T-helper 2 cell (primary cell): ENCODE results near the gene SEC61A2.
"Not testable (repeated sequence)": the region's sequence is repeated elsewhere in the genome, so short reads cannot be mapped to it uniquely, and the experiment has no call there.

ENCODE experiments used
- DNase-seq, 5 experiments: peaks; one replicate each; pipeline versions ENCODE4 v3.0.0 to v3.0.0-alpha.2; 2012 to 2022

The SEC61A2 gene

DNA sequence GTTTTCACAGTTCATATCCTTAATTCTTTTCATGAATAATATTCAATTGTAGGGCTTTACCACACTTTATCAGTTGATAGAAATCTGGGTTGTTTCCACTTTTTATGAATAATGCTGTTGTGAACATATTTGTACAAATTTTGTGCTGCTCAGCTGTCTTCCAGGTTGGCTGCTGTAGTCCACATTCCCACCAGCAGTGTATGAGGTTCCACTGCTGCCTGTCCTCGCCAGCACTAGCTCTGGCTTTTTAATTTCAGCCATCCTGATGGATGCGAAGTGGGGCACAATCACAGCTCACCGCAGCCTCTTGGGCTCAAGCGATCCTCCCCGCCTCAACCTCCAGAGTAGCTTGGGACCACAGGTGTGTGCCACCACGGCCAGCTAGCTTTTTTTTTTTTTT, 33.5 kb downstream of the SEC61A2 start:
- DNase-seq: no peak

GRCh38 chr10:12164085-12164484, 34.6 kb downstream of the SEC61A2 start:
- no peak for DNase-seq

DNA sequence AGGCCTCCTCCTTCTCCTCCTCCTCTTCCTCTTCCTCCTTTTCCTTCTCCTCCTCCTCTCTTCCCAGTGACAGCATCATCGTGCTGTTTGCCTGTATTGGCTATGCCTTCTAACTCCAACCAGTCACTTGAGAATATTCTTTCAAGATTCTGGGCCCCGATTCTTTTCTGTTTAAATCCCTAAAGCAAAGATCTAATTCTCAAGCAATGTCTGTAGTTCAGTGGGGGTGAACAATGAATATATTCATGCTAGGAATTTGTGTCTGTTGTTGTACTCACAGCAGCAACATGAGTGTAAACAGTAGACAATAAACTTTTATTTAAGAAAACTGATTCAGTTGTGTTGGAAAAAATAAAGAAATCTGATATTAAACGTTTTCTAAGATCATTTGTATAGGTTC, 35.6 kb downstream of the SEC61A2 start:
- DNase-seq: no peak

DNA sequence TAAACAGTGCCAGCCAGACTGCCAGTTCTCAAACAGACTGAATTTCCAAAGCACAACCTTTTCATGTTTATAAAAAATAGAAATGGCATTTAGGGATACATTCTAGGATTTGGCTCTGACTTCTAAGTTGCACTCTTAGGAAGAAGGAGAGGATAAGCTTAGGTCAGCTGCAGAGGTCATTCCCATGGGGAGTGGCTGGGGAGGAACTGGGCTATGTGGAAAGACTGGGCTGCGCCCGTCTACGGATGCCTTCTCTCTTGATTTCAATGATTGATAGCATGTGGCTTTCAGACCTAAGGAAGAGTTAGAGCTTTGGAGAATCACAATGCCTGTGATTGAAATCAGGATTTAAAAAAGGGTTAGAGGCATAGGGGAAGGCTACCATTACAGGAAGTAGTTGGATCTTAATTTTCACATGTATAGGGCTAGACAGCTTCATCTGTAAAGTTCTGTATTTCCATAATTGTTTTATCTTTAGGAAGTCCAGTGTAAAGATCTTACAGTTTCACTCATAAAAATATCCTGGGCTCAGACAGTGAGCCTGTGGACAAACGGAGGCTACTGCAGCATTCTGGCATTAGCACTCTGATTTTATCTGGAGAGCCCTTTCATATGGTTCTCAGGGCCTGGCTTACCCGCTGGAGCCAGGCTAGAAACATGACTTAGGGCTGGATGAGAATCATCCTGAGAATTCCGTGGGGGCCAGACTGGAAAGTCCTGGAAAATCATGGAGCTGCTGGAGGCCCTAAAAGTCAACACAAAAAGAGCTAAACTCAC, 36.7 kb downstream of the SEC61A2 start:
- no peak for DNase-seq

DNA sequence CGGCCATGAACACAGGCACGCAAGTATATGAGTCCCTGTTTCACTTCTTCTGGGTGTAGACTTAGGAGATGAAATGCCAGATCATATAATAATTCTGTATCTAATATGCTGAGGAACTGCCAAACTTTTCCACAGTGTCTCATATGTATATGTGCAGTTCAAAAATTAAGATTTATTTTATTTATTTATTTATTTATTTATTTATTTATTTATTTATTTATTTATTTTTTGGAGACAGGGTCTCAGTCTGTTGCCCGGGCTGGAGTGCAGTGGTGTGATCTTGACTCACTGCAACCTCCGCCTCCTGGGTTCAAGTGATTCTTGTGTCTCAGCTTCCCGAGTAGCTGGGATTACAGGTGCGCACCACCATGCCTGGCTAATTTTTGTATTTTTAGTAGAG, 42.0 kb downstream of the SEC61A2 start:
- DNase-seq: not testable (repeated sequence)

- no peak for DNase-seq
Measured at GRCh38 chr10:12177642-12178041, 48.2 kb downstream of the SEC61A2 start.

DNA sequence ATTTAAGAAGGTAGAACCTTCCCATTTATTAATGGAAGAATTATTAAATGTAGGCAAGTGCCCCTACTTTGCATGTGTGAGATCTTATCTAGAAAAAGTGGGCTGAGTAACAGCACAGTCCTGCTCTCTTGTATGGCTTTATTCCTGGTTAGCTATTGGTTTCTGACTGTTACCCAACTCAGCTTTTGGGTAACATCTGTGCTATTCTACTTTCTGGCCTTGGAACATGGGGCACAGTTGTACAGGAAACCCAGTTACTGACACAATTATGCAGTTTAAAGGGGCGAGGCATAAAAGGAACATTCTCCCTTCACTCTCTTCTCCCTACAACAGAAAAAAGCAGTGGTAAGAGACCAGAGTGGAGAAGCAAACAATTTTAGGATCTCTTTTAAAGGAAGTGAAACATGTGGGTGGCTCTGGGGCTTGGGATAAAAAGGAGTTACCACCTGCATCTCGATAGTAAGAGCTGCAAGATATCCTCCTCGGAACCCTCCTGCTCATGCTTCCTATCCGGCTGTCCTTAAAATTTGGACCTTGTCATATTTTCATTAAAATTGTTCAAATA, 50.2 kb downstream of the SEC61A2 start:
- no peak for DNase-seq

DNA sequence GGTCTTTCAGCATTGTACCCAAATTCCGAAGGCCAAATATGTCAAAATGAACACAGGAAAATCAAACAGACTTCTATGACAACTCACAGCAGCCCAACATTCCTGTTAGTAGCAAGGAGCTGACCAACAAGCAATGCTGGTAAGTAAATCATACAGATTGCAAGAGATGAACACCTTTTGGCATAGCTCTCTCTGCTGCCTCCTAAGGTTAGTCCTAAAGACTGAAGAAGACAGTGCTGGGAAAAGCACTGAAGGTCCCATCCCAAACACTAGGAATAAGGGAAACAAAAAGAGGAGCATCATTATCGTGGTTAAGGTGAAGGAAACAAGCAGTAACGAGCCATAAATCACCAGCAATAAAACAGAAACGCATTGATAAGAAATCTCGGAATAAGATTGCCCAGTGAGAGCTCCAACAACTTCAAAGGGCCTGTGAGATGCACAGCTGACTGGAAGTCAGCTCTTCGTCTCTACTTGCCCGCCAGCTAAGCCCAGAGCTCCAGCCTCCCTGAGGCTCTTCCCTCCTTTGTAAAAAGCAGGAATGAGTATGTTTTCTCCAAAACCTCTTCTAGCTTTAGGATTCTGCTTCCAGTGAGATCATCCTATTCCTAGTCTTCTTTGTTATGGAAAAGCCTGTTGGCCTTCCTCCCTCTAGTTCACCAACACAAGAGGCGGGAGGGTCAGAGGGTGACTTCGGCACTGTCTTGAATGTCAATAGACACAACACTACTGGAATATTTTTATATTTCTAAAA, 50.9 kb downstream of the SEC61A2 start:
- DNase-seq: no peak

- DNase-seq: peak in 4 of 5 experiments; percentile 34 to 98 (median 62)
Measured at GRCh38 chr10:12181065-12181775, 51.7 kb downstream of the SEC61A2 start.

GRCh38 chr10:12184165-12184564, 54.7 kb downstream of the SEC61A2 start:
- no peak for DNase-seq

DNA sequence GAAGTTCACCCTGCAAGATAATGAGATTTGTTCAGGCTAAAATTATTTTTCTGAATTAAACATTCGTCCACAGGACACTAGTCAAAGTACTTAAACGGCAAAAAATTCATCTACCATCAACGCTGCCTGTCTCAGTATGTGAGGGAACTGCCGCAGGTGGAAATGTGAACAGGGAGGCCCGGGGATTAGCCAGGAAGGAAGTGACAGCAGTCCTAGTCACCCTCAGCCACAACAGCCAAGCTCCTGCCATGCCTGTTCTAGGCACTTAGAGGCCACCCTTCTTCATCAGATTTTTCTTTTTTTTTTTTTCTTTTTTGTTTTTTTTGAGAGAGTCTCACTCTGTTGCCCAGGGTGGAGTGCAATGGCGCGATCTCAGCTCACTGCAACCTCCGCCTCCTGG, 56.8 kb downstream of the SEC61A2 start:
- DNase-seq: no peak

DNA sequence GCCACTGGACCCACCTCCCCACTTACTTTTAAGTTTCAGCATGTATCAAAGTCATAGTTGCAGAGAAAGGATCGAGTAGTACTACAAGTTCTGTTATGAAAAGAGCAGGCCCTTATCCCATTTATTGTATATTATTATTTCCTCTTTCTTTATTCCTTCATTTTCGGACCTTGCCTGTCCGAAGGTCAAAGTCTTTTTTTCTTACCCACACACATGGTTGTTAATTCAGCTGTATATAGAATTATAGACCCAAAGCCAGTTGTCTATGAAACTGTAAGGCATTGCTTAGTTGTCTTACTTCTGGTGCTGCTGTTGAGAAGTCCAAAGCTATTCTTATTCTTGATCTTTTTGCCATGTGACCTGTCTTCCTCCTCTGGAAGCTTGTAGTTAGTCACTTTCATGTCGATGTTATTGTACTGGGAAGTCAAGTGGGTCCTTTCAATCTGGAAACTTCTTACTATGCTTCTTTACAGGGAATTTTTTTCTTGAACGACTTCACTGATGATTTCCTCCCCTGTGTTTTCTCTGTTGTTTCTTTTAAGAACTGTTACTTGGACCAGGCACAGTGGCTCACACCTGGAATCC, 57.9 kb downstream of the SEC61A2 start:
- DNase-seq: no peak

DNA sequence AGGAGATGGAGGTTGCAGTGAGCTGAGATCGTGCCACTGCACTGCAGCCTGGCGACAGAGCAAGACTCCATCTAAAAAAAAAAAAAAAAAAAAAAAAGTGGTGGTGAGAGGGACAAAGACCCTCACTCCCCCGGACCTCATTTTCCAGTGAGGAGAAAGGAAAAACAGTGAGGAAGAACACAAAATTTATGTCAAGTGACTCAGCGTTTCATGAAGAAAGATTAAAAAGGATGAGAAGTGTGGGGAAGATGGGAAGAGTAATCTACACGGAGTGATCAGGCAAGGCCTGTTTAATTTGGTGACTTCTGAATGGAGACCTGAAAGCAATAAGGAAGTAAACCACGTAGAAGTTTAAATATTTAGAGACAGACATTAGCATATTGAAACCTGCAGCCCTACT, 59.2 kb downstream of the SEC61A2 start:
- DNase-seq: no peak

- DNase-seq: no peak
Measured at GRCh38 chr10:12189426-12189825, 59.9 kb downstream of the SEC61A2 start.

GRCh38 chr10:12191715-12192114, 62.2 kb downstream of the SEC61A2 start:
- no peak for DNase-seq

DNA sequence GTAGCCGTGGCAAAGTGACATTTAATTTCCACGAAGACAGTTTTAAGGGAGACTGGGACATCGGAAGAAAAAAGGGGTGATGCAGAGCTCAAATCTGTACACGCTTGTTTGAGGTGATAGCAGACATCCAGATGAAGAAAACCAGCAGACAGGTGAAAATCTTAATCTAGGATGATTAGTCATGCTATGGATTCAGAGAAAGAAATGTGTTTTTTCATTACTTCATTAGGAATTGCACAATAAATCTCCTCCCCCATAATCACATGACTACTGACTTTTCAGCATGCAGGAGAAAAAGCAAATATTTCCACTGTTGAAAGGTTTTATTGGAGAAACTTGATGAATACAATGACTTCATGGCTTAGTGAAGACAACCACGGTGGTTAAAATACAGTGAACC, 63.7 kb downstream of the SEC61A2 start:
- no peak for DNase-seq

GRCh38 chr10:12194752-12195271, 65.3 kb downstream of the SEC61A2 start:
- DNase-seq: peak in 3 of 5 experiments; percentile 17 to 70 (median 20)

DNA sequence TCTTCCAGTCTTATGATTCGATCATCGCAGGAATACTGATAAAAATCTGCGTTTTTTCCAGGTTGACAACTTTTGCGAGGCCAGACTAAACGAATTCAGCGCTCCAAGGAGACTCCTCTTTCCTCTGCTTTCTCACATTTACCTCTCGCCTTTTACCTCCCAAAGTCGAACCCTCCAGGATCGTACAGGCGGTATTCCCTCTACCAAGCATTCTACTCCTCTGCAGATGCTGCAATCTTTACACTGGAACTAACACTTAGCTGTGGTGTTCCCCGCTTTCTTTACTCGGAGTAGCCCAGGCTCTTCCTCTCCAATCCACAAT, 65.8 kb downstream of the SEC61A2 start:
- no peak for DNase-seq

DNA sequence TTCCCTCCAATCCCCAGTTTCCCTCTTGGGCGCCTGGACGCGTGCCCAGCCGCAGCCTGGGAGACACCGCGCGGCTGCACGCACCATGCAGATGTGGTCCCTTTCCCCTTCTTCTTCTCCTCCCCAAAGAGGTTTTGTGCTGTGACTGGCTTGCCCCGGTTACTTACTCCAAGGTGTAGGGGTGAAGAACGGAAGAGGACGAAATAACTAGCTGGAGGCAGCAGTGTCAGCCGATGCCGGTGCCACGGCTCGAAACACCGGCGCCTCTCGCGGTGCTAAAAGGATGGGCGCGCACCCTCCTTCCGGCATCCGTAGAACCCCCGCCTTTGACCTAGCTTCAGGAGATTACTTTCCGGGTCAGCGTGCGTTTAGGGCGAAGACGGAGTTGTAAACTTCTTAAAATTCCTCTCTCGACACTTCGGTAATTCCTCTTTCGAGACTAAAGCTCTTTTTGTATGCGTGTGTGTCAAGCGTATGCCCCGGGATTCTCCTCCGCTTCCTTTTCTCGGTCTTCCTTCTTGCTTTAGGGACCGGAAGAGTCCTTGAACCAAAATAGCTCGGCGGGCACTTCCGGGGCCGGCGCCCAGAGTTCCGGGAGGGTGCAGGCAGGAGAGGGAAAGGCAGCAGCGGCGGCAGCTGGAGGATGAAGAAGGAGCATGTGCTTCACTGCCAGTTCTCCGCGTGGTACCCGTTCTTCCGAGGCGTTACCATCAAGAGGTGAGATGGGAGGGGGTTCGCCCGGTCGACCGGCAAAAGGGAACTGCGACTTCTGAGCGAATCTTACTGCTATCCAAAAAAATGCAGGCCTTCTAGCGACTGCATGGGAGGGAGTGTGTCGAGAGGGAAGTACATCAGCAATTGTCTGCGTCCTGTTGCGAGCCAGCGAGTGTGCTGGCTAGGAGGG, 66.4 kb downstream of the SEC61A2 start, which contains the start of the genes CDC123 and NUDT5:
CDC123 (plus strand) TSS at position 586 of the 904 bp plus-strand sequence; CDS start at position 644, 58 bp downstream.
NUDT5 (minus strand) TSS at position 289 of the 904 bp plus-strand sequence. CDS start 9,600 bp downstream, outside the sequence.
- DNase-seq: peak; percentile 63 to 95 (median 79)

DNA sequence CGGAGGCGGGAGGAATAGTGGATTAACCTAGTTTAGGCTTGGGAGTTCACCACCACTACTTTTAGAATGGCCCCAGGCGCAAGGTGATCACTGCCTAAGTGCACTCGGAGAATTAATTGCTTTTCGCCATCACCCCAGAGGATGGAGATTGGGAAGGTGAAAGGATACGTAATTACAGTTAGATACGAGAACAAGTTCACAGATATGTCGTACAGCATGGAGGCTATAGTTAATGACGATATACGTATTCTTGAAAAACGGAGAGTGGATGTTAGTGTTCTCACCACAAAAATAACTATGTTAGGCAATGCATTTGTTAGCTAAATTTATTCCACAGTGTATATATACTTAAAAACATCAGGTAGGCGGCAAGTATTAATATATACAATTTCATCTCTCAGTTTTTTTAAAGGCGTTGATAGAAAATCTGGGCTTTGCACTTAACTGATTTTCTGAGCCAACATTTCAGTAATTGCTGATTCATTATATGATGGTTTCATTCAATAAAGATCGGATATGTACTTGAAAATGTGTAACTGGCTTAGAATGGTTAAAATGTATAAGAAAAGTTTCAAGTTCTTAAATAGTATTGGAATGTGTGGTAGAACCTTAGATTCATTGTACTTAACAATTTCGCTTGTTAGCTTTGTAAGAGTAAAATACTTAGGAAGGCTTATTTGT, 67.2 kb downstream of the SEC61A2 start:
- DNase-seq: peak in 1 of 5 experiments; percentile 31

DNA sequence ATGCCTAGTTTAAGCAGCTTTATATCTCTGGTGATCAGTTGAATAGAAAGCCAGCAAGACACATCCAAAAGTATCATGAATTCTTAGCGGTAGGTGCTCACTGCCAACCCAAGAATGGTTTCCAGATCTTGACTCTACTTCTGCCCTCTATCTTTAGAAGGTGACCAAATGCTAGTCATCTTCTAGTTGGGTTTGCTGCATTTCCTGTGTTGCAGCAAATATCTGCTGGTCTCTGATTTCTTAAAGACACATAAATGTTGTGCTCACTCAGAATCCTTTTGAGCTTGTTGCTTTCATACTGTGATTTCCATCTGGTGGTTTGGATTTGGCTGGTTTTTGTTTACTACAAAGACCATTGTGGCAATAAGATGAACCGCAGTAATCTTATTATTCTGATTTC, 68.7 kb downstream of the SEC61A2 start:
- peak in 1 of 5 experiments; percentile 87 for DNase-seq
